MM.1S (cell line): ENCODE data around the gene HNRNPH1.

Source experiments
- EZH2 ChIP-seq: fragments of 300-600 bp; sonication (generic); optimal IDR thresholded peaks from 2 replicates; pipeline ENCODE3; 2017; ENCODE audit warnings: low read depth, mild to moderate bottlenecking, antibody characterized with exemption, low read length, mixed read lengths
- EZH2phosphoT487 ChIP-seq: fragments of 300-600 bp; sonication (generic); IDR thresholded peaks from 2 replicates; pipeline ENCODE4 v1.6.1; 2018; ENCODE audit warnings: antibody characterized with exemption, low read length
- TF ChIP-seq, protein P1 (sequence below): fragments of 300-600 bp; sonication (generic); IDR thresholded peaks from 2 replicates; pipeline ENCODE4 v1.5.1; 2016; ENCODE audit warnings: antibody characterized with exemption, low read length, mixed read lengths

DNA sequence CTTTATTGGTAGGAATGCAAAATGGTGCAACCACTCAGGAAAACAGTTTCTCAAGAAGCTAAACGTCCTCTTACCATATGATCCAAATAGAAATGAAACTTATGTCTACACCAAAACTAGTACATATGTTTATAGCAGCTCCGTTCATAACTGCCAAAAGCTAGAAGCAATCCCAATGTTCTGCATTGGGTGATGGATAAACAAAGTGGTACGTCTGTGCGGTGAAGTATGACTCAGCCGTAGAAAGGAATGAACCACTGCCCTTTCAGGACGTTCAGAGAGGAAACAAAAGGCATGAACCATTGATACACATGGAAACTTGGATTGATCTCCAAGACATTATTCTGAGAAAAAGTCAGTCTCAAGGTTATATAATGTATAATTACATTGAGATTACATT lies 27.6 kb downstream of the HNRNPH1 start:
- TF ChIP-seq, protein P1, sequence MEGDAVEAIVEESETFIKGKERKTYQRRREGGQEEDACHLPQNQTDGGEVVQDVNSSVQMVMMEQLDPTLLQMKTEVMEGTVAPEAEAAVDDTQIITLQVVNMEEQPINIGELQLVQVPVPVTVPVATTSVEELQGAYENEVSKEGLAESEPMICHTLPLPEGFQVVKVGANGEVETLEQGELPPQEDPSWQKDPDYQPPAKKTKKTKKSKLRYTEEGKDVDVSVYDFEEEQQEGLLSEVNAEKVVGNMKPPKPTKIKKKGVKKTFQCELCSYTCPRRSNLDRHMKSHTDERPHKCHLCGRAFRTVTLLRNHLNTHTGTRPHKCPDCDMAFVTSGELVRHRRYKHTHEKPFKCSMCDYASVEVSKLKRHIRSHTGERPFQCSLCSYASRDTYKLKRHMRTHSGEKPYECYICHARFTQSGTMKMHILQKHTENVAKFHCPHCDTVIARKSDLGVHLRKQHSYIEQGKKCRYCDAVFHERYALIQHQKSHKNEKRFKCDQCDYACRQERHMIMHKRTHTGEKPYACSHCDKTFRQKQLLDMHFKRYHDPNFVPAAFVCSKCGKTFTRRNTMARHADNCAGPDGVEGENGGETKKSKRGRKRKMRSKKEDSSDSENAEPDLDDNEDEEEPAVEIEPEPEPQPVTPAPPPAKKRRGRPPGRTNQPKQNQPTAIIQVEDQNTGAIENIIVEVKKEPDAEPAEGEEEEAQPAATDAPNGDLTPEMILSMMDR, result no peak
- TF ChIP-seq EZH2 (no peak), EZH2phosphoT487 (no peak)
